GM11168 (cell line): ENCODE results near the gene WDR62.
"Not testable (repeated sequence)": the region's sequence is repeated elsewhere in the genome, so short reads cannot be mapped to it uniquely, and the experiment has no call there.

Source experiments
- in situ Hi-C: fragments of 300-500 bp; cut with MboI; formaldehyde crosslinking; loops from one replicate; pipeline ENCODE4 v1.12.0; 2022; ENCODE audit warnings: low sequenced_read_pairs; ENCODE audit not compliant: unreplicated experiment

Gene WDR62

DNA sequence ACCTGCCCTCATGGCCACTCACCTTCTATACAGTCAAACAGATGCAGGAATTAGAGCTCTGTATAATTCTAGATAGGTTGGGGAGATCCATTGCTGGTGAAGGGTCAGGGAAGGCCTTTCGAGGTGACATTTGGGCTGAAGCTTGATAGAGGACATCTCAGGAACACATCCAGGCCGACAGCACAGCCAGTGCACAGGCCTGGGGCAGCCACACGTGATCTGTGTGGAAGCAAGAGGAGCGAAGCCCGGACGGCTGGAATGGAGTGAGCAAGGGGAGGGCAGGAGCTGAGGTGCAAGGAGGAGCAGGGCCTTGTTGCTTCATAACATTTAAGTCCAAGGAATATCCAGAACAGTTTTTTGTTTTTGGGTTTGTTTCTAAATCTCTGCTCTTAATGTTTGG, 51.7 kb downstream of the WDR62 start:
- in situ Hi-C loops = no loop called here

DNA sequence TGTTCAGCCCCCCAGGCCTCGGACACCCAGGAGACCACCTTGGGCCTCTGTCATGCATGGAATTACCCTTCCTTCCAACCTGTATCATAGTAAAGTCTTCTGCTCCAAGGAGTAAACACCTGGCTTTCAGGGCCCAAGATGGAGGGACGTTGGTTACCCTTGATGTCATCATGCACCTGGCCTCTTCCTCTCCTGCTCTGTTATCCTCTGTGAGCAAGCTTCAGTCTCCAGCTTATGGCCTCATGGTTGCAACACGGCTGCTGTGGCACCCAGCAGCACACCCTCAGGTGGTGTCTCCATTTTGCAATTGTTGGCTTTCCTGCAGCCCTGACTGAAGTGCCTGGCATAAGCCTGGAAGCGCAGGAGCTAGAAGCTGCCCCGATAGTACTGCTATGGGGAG, 52.3 kb downstream of the WDR62 start:
- in situ Hi-C loops = no loop called here

DNA sequence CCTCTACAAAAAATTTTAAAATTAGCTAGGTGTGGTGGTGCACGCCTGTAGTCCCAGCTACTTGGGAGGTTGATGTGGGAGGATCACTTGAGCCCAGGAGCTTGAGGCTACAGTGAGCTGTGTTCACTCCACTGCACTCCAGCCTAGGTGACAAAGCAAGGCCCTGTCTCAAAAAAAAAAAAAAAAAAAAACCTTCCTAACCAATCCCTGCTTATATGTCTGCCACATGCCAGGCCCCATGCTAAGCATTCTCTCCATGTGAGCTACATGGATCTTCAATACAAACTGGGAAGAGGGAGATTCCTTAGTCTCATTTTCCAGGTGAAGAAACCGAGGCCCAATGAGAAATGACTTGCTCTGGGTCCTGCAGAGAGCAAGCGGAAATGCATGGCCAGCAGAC, 54.0 kb downstream of the WDR62 start:
- in situ Hi-C loops = no loop called here

DNA sequence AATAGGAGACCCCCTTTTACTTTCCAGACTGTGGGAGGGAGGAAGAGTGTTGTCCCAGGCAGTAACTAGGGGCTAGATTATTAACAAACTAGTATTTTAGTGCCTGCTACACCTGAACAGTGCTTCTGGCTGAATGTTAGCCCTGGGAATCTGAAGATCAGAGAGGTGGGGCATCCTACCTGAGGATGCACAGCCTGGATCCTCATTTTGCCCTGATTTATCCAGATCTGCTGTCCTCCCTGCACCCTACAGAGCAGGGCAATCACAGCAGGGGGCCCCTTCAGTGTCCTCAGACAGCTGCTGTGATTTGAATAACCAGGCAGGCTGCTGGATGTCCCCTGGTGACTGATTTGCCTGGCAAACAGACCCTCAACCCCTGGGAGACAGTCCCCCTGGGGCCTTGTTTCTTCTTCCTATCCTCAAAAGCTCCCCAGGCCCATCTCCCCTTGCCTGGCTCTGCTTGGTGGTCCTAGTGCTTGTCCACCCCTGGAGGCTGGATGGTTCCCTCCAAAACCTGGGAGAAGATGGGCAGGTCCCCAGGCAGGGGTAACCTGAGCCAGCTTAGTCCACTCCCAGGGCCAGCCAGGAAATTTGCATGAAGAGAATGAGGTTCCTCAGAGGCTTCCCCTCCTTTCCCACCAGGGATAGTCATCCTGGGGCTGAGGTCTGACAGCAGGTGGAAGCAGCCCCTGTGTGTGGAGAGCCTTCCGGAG, 55.9 kb downstream of the WDR62 start, which contains the start of gene OVOL3:
Gene OVOL3 (plus strand): TSS at position 657 of the 713 bp plus-strand sequence. CDS start 60 bp downstream, outside the sequence.
- in situ Hi-C loops = no loop called here

DNA sequence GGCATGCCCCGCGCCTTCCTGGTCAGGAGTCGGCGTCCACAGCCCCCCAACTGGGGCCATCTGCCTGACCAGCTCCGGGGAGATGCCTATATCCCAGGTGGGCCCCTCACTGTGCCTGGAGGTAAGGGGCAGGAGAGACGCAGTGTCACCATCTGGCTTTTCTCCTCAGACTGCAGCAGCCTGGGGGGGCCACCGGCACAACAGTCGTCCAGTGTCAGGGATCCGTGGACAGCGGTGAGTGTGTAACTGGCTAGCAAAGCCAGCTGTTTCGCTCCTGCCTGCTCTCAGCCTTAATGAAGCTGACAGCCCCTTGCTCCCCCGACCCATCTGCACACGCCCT, 56.5 kb downstream of the WDR62 start:
- in situ Hi-C loops = no loop called here

DNA sequence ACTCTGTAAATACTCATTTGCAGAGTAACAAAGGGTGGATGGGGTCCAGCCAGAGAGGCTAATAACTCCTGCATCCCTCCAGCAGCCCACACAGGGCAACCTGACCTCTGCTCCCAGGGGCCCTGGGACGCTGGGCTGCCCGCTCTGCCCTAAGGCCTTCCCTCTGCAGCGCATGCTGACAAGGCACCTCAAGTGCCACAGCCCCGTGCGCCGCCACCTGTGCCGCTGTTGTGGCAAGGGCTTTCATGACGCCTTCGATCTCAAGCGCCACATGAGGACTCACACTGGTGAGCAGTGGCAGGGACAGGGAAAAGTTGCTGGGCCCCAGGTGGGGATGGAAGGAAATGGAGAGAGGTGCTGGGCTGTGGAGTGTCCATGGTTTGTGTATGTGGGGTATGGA, 58.0 kb downstream of the WDR62 start:
- in situ Hi-C loops = no loop called here

DNA sequence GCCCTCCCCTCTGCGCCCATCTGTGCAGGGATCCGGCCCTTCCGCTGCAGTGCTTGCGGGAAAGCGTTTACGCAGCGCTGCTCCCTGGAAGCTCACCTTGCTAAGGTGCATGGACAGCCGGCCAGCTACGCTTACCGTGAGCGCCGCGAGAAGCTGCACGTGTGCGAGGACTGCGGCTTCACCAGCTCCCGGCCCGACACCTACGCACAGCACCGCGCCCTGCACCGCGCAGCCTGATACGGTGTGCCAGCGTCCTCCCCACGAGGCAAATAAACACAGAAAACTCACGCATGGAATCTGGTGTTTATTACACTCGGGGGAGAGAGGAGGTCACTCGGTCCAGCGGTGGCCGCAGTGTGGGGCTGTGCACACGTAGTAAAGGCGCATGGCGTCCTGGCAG, 58.7 kb downstream of the WDR62 start:
- in situ Hi-C loops = no loop called here

DNA sequence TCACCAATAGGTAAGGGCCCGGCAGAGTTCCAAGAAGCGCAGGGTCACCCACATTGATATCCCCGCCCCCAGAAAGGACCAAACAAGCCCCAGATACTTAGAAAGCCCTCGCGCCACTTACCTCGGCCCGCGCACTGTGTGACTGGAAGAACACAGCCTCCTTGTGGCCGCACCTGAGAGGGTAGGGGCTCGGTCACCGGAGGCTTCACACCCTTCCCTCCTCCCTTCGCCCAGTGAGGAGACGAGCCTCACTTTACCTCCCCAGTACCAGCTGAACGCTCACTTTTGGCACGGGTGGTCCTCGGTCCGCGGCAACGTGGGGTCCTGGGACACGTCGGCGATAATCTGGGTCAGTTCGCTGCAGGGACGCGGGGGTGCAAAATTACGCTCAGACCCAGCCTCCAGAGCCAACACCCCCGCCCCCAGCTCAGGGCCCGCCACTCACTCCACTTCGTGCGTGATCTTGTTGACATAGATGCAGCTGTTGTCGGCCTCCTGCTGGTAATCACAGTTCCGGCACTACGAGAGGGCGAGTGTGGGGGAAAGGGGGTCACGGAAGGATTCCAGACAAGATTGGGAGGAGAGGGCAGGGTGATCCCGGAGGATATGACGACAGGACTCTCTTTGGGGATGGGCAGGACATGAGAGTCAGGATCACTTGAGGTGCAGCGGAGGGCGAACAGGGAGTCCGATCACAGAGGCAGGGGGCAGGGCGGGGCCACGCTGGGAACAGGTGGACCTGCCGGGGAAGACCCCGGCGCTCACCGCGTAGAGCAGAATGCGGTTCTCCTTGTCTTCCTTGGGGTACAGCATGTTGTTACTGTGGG, 59.4 kb downstream of the WDR62 start:
- in situ Hi-C loops = no loop called here

DNA sequence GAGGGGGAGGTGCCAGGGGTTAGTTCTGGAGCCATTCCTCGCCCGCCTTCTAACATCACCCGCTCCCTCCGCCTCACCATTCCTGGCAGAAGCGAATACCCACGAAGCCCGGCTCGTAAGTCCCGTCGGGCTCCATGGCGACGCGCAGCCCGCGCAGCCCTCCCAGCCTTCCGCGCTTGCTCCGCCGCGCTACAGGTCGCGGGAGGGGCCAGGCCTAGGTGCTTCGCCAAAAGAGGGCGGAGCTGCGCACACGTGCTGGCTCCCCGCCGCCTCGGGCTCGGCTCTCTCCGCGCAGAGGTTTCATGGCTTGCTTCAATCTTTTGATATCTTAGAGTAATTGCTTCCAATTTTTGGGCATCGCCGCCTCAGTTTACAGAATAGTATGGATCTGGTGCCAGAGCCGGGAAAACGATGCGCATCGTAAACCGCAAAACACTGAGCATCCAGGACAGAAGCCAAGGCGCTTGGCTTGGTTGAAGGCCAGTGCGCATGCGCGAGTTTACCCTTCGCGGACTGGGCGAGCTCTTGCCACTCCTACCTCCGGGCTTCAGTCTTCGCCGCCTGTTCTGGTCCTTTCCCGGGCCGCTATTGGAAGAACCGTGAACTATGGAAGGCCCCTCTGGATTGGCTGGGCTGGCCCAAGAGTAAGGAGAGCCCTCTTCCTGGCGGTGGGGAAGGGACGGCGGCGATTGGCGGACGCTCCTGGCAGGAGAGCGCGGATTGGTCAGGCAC, 60.2 kb downstream of the WDR62 start, which contains the start of gene POLR2I:
Gene POLR2I (minus strand): TSS at position 155 of the 732 bp plus-strand sequence. CDS start 19 bp downstream, at position 136.
- in situ Hi-C loops = no loop called here

DNA sequence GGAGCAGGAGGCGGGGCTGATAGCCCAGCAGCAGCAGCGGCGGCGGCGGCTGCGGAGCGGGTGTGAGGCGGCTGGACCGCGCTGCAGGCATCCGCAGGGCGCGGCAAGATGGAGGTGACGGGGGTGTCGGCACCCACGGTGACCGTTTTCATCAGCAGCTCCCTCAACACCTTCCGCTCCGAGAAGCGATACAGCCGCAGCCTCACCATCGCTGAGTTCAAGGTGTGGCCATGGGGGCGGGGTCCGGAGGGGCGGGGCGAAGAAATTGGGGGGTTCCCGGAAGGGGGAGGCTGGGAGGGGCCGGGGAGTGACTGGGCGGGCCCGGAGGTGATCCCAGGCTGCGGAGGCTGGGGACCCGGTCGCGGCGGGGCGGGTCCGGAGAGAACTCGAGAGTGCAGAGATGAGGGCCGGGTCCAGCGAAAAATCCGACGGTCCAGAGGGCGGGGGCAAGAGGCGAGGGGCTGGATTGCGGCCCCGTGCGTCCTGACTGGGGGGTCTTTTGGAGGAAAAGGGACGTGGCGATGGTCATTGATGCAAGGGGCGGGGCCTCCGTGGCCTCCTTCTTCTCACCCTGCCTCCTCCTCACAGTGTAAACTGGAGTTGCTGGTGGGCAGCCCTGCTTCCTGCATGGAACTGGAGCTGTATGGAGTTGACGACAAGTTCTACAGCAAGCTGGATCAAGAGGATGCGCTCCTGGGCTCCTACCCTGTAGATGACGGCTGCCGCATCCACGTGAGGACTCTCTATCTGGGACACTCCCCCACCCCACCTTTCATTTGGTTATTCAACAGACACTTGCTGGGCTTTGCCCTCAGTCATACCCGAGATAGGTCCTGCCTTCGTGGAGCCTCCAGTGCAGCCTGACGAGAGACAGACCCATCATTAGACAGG, 61.0 kb downstream of the WDR62 start, which contains the start of gene TBCB:
Gene TBCB (plus strand): TSS at position 16 of the 891 bp plus-strand sequence. CDS start 93 bp downstream, at position 109.
- in situ Hi-C loops = no loop called here

DNA sequence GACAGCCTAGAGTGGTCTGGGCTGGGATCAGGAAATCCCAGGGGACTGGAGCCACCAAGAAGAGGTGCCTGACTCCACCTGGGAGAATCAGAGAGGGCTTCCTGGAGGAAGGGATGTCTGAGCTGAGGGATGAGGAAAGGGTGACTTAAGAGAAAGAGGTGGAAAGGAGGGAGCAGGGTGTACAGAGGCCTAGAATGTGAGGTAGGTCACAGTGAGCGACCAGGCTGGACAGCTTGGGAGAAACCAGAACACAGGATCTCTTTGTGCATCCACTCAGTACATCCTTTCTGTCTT, 61.6 kb downstream of the WDR62 start:
- in situ Hi-C loops = no loop called here

DNA sequence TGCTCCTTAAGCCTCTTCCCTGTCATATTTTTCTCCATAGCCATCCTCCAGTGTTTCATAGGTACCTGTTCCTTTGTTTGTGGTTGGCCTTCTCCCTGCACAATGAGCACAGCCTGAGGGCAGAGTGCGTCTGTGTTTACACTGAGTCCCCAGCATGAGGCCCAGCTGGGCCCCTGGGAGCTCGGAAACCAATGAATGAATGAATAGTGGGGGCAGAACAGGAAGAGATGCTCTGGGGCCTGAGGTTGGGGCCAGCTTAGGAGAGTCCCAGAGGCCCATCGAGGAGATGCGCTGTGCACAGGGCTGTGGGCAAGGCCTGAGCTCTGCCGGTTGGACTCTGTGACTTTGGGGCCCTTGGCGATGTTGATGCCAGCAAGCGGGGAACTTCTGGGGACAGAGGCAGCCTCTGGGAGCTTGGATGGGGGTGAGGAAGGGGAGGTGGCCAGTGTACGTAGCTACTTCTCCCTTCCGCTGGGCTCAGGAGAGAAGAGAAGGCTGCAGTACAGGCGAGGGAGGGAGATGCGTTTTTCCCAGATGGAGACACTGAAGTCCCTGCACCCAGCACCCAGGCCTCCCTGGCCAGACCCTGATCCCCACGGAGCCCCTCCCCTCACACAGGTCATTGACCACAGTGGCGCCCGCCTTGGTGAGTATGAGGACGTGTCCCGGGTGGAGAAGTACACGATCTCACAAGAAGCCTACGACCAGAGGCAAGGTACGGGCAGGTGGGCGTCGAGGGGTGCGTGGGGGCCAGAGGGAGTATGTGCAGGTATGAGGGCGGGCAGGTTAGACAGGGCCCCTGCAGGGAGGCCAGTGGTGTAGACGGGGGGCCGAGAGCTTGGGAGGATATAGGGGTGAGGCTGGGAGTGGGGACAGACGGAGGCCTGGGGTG, 65.6 kb downstream of the WDR62 start:
- in situ Hi-C loops = no loop called here

DNA sequence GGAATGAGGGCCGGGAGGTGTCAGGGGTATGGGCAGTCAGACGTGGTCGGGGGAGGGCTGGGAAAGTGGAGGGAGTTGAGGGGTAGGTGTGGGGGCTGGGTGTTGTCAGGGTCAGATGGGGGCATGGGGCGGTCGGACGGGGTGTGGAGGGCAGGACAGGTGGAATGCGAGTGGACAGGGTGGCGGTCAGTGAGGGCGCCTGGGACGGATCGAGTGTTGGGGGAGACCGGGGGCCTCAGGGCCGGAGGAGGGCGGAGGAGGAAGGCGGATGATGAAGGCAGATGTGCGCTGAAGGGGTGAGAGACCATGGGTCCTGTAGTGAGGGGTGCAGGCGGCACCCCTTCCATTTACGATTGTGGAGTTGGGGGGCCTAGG, 66.3 kb downstream of the WDR62 start:
- in situ Hi-C loops = no loop called here

DNA sequence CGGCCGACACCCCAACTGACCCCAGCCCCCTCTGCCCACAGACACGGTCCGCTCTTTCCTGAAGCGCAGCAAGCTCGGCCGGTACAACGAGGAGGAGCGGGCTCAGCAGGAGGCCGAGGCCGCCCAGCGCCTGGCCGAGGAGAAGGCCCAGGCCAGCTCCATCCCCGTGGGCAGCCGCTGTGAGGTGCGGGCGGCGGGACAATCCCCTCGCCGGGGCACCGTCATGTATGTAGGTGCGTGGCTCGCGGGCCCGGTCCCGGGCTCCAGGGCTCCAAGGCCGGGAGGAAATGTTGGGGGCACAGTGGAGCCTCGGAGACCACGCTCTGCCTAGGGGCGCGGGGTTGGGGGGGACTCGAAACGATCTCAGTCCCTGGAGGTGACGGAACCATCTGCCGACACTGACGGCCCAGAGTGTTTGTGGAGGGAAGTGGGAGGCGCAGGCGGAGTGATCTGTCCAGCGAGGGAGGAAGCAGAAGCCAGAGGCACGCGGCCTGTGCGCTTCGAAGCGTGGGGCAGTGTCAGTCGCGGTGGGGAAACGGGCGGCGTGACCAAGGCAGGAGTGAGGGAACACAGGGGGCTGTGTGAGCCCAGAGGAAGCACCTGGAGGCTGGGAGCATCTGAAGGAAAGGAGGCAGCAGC, 66.9 kb downstream of the WDR62 start:
- in situ Hi-C loops = no loop called here

DNA sequence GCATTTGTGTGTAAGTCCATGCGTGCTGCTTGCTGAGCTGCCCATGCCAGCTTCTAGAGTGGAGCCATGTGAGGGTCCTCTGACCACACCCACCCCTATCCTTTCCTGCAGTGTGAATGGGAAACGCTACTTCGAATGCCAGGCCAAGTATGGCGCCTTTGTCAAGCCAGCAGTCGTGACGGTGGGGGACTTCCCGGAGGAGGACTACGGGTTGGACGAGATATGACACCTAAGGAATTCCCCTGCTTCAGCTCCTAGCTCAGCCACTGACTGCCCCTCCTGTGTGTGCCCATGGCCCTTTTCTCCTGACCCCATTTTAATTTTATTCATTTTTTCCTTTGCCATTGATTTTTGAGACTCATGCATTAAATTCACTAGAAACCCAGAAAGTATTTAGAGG, 70.9 kb downstream of the WDR62 start:
- in situ Hi-C loops = loop anchor here (5.0 kb wide), 1 partner anchor 47 kb away; no protein-coding TSS in a partner anchor

DNA sequence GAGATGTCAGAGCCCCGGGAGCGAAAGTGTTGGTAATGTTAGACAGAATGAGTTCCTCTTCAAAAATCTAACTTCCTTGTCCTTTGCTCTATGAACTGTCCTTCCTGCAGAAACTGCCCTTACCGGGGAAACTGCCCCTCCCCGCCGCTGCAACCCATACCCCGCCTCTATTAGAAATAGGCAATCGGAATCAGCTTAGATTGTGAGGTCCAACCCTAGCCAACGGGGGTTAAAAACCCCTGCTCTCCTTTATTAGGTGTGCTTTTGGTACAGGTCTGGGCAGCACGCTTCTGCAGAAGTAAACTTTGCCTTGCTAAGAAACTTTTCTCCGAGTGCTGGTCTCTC, 73.7 kb downstream of the WDR62 start:
- in situ Hi-C loops = loop anchor here (5.0 kb wide), 1 partner anchor 44 kb away; no protein-coding TSS in a partner anchor

DNA sequence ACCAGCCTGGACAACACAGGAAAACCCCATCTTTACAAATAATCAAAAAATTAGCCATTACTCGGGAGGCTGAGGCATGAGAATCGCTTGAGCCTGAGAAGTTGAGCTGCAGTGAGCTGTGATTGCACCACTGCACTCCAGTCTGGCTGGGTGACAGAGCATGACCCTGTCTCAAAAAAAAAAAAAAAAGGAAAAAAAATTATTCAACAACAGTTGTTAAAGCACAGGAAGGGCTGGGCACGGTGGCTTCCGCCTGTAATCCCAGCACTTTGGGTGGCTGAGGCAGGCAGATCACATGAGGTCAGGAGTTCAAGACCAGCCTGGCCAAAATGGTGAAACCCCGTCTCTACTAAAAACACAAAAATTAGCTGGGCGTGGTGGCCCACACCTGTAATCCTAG, 76.5 kb downstream of the WDR62 start:
- in situ Hi-C loops = not testable (repeated sequence)

DNA sequence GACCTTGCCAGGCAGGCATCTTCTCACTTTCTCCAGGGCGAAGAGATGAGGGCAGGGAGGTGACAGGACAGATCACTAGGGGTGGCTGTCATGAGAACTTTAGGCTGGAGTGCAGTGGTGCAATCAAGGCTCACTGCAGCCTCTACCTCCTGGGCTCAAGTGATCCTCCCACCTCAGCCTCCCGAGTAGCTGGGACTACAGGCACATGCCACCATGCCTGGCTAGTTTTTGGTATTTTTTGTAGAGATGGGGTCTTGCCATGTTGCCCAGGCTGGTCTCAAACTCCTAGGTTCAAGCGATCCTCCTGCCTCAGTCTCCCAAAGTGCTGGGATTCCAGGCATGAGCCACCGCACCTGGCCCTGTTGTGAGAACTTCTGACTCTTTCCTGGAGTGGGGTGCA, 80.2 kb downstream of the WDR62 start:
- in situ Hi-C loops = not testable (repeated sequence)
